ENCODE measurements around the gene ZMYND8.

ZMYND8 gene

DNA sequence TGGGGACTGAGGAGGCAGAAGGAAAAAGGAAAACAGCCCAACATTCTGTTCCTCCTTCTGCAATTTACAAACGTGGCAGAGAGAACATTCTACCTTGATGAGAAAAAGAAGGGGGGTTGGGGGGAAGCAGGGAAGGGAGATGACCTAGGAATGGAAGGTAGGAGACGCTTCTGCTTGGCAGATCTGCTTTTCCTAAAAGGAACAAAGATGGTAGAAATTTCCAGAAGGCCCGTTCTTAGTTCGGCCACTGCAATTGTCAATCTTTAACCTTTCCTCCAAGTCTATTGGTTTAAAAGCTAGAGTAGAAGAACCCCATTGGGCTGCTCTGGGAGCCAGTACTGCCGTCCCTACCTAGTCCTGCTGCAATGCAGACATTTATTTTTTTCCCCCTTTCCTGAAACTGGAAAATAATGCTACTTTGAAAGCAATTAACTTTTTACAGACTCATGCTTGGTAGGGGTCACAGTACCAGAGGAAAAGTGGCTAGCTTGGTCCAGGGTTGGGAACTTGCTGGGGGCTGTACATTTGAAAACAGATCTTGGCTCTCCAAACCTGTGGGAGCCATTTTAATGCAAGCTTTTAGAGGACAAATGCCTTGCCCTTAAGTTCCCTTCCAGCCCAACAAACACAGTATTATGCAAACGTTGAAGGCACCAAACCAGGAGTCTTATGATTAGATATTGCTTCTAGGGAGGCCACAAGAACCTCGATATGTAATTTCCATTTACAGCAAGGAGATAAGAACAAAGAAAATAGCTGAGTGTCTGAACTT, 2.6 kb downstream of the ZMYND8 start:
- DNase-seq: peak; percentile 44 to 80 (median 69)

DNA sequence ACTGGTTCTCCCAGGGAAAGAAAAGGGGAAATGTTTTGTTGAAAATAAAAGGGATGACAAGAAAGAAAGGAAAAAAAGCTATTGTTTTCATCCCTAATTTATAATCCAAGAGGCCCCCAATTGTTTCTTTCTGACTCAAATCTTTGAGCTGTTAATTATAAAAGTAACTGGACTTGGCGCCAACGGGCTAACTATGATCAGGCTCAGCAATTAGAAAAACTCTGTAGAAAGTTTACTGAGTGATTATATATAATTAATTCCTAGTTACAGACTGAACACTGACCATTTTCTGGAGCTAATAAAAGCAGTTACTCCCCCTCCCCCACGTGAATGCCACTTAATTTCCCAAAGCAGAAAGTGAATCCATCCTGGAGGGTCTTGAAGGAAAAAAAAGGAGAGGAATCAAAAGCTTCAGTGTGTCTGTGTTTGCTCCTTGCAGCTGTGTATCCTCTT, 3.2 kb downstream of the ZMYND8 start:
- no peak for DNase-seq

DNA sequence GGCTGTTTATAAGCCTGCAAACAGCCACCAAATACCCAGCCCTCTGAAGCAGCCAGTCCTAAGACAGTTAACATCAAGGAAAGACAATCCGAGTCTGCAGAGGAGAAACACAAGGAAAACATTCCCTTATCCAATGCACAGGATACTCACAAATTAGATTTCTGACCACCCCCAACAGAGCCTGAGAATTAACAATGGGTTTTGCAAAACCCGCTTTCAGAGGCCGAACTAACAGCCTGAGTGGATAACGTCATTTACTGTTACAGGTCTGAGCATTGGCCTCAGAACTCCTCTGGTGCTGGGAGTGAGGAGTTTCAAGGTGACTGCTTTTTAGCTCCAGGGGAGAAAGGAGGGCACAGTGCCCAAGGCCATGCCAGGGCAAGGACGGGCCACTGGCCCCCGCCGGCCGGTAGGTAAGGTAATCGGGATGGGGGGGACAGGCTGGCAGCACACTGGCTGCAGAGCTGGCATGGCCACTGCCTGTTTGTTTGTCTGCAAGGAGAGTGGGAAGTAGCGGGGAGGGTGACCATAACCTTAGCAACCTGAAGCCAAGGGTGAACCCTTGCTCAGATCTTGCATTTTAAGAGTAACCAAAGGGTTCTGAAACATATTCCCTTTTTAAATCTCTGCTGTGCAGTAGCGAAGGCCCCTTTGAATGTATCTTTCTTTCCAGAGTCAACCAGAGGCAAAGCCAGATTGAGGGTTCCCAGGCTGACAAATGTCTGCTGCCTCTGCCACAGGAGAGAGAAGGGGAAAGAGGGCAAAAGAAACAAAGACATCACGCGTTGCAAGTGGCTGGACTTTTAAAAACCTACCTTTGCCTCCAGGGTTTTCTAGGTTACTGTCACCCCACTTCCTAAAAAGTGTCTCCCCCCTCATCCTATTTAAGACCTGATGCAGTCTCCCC, 3.9 kb downstream of the ZMYND8 start:
- peak in 2 of 4 experiments; percentile 19 to 27 for DNase-seq

DNA sequence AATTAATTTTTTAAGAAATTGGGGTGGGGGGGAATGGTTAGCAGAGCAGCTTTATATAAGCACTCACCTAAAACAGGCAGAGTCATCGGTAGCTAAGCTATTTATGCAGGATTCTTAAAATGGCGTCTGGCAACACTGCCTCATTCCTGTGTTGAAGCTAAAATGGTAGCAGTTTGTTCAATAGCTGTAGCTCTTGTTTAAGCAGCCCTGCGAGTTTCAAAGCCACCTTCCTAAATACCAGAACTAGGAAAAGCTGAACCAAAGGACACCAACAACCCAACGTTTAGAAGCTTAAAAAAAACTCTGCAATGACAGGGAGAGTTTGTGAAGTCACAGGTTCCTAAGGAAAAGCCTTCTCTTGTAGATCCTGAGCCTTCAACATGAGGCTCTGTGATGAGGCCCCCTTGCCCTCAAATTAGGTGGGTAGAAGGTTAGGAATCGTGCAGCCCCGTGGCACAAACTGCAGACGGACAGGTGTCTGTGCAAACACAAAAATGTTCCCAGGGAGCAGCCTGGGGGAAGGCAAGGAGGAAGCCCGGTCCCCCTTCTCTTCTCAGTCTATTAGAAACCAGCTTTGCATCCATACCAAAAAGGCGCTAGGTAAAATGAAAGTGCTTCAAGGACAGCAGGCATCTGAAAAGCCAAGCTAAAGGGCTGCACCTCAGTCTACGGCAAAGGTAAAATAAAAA, 4.7 kb downstream of the ZMYND8 start:
- peak; percentile 16 to 36 (median 31) for DNase-seq

DNA sequence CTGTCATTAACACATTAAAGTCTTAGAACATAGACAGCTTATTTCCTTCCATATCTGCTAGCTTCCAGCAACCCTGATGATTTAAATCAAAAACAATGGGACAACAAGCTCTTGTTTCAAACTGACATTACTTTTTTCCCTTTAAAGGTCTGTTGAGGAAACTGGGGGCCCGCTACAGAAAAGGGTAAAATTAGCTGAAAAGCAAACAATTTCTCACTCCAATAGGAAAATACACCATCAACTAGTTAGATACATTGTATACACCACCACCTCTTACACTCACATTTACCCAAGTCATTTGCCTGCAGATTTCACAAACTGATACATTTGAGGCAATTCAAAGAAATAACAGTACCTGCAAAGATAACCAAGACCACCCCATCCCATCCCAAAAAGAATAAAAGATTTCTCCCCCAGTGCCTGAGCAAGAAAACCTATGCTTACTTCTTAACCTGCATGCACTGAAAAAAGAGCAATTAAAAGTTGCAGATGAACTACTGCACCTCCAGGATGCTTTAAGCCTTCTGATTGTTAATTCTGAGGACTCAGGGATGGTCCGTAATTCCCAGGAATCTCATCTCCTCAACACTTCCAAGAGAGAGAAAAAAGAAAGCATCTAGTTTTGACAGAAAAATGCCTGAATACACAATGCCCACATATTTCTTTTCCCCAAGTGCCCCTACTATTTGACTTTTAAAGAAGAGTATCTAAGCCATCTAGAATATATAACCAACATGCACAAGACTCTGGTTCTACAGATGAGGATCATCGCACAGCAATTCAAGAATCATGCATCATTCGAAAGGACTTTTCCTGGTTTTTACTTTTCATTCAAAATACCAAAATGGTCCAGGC, 5.6 kb downstream of the ZMYND8 start:
- no peak for DNase-seq

DNA sequence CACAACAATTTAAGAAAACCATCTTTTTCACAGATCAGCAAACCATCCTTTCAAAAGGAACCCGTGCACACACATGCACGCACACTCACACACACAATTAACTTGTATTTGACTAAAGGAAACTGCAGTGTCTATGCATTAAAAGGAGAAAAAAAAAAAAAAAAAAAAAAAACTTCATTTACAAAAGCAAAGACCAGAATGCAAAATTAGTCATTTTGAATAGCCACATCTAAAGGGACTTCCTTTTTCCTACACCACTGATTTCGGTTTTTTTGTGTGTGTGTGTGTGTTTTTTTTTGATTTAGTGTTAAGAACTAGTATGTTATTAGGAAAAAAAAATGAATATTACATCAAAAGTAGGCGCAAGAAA, 6.3 kb downstream of the ZMYND8 start:
- DNase-seq: peak in 2 of 4 experiments; percentile 65 to 70

DNA sequence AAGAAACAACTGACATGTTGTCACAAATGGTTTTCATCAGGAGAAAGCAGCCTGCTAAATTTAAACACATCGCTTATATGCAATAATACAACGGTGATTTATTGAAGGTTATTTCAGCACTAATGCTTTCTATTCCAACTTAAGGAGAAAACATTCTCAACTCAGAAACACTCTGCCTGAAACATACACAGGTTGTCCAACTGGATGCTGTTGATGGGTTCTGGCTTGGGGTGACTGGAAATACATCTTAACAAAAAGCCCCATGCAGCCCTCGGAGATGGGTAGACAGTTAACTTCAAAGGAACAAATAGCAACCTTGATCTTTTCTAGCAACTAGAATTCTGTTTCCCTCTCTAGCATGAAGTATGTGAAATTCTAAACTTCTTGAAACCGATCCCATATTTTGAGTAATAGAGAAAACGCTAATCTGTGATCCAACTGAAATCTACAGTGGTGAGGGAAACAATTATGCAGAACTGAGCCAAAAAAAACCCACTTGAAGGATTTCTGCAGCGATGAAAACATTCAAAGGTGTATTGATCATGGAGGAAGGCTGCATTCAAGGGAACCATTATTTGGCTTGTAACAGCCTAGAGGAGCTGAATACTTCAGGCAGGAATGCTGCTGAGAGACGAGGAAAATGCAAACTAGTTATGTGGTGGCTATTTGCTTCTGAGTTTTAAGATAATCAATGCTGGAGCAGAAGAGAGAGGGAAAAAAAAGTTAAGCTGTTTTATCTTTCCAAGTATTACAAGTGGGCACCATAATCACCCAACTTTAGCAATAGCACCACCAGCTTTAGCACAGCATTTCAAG, 6.9 kb downstream of the ZMYND8 start:
- DNase-seq: no peak

DNA sequence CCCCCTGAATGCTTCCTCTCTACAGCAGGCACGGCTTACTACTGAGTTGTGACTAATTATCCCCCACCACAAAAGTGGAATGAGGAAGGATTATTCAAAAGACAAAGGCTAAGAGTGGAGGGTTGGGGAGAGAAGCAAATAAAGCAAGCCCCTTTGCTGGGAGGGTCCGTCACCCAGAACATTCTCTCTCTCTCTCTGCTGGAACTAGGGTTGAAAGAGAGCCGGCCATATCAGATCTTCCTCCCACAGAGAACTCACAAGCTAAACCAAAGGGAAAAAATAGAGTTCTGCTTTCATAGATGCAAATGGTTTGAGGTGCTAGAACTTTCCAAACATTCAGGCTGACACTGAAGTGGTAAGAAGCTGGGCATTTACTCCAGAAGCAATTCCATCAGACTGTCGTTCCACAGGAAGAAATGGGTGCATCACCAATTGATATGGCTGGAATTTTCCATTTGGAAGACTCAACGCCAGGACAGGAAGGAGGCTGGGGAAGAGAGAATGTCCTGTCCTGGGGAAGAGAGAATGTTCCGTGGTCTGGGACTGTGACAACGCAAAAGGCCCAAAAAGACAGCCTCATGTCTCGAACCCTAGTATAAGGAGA, 7.9 kb downstream of the ZMYND8 start:
- DNase-seq: peak in 3 of 4 experiments; percentile 32 to 42 (median 35)

DNA sequence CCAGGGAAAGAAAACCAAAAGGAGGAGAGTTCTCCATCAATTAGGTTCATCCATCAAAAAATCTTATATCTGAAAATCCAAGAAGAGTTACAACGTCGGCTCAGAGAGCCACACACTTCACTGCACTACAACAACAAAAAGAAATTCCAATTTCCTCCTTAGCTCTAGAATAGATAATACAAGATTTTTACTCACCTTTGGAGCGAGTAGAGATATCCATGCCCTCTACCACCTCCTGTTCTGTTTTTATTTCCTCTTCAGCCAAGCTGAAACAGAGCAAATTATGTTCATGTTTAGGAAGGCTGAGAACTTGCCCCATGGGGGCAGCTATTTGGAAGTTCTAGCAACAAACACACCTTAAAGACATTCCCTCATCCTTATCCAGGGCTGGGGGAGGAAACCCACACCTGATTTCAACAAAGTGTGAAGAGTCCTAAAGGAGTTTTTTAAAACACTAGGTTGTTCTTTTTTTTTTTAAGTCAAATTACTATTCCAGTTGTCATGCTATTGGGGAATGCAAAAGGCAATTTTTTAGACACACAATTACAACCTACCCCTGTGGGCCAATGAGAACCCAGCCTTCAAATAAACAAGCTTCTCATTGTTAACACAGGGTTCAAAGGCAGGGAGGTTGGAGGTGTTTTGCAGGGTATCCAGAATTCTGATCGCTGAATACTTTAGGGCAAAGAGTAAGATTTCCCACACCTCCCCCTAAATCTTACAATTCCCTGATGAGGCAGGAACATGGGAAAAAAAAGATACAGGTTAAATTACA, 8.7 kb downstream of the ZMYND8 start:
- DNase-seq: no peak

DNA sequence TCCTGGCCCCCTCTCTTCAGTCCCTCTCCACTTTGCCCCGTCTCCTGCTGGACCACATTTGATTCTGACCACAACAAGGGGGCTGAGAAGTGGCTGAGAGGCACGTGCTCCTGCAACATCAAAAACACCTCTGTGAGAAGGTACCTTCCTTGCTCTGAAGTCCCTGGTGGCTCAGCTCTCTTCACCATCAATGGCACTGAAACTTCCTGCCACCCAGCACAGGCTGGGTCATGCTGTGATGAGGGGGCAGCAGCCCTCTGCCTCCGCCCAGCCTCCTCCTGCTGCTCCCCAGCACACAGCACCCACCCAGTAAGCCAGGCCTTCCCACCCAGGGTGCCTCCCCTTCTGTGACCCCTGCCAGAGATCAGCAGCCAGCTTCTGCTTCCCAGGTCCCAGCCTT, 10.3 kb downstream of the ZMYND8 start:
- DNase-seq: no peak

DNA sequence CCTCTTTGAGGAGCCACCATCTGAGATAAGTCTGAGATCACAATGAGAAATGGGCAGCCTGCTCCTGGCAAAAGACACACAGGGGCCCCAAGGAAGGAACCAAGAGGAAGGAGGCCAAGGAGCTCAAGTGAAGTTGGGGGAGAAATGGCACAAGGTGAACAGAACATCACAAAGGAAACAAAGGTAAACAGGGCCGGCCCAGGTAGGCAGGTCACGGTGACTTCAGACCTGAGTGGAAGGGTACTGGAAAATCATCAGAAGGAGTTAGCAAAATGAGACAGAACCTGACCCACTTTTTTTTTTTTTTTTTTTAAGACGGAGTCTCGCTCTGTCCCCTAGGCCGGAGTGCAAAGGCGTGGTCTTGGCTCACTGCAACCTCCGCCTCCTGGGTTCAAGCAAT, 11.3 kb downstream of the ZMYND8 start:
- no peak for DNase-seq

DNA sequence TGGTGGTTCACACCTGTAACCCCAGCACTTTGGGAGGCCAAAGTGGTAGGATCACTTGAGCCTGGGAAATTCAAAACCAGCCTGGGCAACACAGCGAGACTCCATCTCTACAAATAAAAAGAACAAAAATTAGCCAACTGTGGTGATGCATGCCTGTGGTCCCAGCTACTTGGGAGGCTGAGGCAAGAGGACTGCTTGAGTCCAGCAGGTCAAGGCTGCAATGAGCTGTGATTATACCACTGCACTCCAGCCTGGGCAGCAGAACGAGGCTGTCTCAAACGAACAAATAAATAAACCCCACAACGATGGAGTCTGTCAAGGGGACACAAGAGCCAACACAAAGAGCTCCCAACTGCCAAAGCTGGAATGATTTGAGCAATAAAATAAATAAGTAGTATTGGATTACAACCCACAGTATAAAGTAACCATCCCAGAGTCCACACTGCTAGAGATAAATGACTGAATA, 13.5 kb downstream of the ZMYND8 start:
- no peak for DNase-seq

DNA sequence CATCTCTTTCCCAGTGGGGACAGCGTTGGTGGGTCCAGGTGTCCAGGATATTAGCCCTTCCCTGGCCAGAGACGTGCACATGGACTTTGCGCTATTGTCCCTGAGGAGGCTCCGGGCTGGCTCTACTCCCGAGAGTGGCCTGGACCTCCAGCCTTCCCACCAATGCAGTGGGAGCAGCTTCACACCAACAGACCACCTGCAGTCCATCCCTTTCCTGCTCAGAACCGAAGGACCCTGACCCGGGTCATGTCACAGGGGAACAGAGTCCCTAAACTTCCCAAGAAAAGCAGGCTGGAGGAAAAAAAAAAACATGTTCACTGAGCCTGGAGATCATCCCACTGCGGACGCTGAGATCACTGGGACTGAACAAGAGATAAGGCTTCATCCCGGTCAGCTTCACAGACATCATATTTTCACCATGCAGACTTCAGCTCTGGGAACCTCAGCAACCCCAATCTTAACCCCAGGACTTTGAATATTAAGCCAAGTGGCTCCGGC, 18.3 kb downstream of the ZMYND8 start:
- no peak for DNase-seq

DNA sequence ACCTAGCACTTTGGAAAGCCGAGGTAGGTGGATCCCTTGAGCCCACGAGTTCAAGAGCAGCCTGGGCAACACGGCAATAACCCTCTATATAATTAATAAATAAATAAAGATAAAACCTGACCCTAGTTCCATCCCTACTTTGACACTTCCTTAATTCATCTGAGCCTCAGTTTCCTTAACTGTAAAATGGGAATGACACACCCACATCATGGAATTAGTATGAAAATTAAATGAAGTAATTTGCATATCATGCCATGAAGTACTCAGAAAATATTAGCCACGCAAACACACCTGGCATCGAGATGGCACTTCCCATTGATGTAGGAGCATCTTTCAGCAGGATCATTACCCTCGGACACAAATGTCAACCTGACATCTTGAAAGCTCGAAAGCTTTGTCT, 19.1 kb downstream of the ZMYND8 start:
- DNase-seq: no peak

DNA sequence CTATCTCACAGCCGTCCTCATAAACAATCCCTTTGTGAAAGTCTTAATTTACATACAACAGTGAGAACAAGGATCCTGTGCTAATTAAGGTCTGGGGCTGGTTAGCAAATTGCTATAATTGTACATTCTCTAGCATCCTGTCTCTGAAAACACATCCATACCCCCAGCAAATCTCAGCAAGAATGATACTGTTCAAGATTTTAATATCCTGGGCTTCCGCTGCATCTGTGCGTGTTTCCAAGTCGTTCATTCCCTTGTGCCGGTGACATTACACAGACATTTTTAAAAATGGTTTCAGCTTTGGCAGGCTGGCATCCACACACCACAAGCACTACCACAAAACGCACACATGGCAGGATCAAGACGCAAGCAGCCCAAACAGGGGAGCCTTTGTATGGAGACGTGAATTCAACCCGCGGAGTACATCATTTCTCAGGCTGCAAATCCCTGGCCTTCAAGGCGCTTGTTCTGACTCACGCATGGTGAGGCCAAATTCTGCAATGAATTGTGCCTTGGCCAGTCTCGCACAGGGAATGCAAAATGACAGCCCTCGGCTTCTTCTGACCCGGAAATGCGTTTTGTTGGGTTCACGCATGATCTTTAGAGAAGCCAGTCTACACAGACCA, 20.3 kb downstream of the ZMYND8 start:
- no peak for DNase-seq

DNA sequence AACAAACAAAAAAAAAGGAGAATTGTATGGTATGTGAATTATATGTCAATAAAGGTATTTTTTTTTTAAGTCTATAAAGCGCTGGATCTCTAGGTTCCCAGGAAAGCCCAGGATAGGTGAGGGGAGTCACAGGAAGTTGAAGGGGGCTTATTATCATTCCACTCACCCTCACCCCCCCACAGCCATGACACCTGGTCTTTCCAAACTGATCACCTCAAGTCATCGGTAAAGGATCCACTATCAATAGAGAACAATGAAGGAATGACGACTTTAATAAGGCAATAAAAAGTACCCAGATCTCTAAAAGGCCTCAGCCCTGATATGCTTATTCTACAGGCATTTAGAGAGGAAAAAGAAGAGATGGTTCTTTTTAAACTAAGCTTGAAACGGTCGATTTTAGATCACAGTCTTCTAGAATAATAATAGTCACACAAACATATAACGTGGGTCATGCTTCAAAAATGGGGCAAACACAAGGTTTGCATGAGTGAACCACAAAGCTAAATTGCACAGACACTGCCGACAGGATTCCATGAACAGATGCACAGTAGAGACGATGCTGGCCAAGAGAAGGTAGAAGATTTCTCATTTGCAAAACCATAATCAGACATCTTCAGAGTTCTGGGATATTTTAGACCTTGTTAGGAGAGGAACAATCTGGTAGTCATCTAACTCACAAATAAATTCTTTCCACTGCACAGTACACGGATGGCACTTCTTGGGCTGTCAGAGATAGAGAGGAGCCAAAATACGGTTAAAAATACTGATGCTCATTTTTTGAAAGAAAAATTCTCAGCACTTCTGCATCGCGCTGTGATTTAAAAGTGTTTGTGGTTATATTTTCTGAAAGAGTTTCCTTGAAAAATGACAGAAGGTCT, 21.0 kb downstream of the ZMYND8 start:
- no peak for DNase-seq

DNA sequence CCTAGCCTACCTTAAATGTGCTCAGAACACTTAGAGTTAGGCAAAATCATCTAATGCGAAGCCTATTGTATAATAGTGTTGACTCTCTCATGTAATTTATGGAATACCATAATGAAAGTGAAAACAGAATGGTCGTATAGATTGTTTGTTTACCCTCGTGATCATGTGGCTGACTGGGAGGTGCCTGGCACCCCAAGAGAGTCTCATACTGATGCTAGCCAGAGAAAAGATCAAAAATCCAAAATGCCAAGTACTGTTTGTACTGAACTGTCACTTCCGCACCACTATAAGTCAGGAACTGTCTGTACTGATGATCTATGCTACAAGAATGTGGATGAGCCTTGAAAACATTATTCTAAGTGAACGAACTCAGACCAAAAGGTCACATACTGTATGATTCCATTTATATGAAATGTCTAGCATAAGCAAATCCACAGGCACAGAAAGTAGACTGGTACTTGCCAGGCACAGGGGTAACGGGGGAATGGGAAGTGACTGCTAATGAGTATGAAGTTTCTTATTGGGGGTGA, 22.4 kb downstream of the ZMYND8 start:
- DNase-seq: peak in 3 of 4 experiments; percentile 32 to 50 (median 39)
